AG09319 (cell line): ENCODE data around the gene PDLIM4.

Experiments
- DNase-seq: peaks from one replicate; pipeline ENCODE4 v3.0.0-alpha.2; 2010; ENCODE audit warnings: low read depth; ENCODE audit errors: extremely low read depth
- TF ChIP-seq, protein P1 (sequence below): IDR thresholded peaks from 2 replicates; pipeline ENCODE4 v1.5.1; 2011; ENCODE audit warnings: low read depth, mild to moderate bottlenecking, inconsistent platforms, low read length, moderate library complexity

The PDLIM4 gene

DNA sequence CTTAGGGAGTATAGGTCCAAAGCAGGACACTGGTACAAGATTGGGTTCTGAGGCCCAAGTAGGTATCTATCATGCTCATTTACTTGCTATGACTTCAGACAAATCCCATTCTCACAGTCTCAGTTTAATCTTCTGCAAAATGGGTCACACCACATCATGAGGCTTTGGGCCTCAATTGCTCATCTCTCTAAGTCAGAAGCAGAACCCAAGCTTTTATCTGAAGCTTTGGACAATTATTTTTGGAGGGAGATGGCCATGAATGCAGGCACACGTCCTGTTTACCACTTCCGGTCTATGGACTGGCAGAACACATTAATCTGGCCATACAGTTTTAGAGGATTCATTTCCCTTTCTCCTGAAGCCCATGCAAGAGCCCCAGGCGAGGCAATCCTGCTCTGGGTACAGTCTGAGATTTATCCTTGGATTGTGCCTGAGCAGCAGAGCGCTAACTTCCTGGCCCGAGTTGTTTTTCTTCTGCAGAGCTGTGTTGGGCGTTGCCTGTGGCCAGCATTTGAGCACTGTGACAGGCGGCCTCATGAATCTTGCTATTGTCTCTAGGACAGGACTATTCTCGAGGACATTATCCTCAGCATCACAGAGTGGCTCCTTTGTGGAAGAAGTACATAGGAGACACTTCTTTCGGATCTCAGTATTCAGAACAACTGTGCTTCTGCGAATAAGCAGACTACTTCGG is 52.8 kb downstream of the PDLIM4 start:
- TF ChIP-seq, protein P1, sequence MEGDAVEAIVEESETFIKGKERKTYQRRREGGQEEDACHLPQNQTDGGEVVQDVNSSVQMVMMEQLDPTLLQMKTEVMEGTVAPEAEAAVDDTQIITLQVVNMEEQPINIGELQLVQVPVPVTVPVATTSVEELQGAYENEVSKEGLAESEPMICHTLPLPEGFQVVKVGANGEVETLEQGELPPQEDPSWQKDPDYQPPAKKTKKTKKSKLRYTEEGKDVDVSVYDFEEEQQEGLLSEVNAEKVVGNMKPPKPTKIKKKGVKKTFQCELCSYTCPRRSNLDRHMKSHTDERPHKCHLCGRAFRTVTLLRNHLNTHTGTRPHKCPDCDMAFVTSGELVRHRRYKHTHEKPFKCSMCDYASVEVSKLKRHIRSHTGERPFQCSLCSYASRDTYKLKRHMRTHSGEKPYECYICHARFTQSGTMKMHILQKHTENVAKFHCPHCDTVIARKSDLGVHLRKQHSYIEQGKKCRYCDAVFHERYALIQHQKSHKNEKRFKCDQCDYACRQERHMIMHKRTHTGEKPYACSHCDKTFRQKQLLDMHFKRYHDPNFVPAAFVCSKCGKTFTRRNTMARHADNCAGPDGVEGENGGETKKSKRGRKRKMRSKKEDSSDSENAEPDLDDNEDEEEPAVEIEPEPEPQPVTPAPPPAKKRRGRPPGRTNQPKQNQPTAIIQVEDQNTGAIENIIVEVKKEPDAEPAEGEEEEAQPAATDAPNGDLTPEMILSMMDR, result no peak
- no peak for DNase-seq

DNA sequence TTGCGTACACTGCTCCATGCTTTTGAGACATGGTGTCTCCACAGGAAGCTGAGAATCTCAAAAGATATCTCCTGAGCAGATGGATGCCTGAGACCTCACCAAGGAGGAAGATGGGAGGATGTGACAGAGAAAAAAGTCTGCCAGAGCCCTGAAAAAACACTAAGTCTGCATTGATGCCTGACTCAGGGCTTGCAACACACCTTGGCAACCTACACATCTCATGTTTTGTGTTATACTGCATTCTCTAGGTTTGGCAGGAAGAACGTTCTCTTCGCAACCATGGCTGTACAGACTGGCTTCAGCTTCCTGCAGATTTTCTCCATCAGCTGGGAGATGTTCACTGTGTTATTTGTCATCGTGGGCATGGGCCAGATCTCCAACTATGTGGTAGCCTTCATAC is 55.9 kb downstream of the PDLIM4 start:
- peak; percentile 18 for DNase-seq

DNA sequence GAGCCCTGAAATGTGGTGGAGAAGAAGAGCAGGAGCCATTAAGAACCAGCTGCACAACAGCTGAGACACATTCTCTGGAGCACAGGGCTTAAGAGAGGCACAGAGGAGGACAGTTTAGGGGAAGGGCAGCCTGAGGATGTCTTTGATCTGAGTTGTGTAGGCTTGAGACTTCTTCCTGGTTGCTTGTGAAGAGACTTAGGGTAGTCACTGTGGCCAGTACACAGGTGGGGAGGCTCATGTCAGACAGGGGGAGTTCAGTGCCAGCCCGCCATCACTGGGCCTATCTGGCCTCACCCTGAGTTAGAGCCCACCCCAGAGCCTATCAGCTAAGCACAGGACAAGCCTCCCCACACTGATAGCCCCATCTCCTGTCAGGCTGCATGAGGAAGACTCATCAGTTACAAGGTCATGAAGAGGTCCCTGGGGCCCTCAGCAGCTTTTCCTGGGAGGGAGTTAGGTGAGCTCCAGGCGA is 56.5 kb downstream of the PDLIM4 start:
- TF ChIP-seq, protein P1, result no peak
- DNase-seq, result no peak

More for the DNA sequence above, 55.9 kb downstream of the PDLIM4 start:
- TF ChIP-seq, protein P1, result no peak

DNA sequence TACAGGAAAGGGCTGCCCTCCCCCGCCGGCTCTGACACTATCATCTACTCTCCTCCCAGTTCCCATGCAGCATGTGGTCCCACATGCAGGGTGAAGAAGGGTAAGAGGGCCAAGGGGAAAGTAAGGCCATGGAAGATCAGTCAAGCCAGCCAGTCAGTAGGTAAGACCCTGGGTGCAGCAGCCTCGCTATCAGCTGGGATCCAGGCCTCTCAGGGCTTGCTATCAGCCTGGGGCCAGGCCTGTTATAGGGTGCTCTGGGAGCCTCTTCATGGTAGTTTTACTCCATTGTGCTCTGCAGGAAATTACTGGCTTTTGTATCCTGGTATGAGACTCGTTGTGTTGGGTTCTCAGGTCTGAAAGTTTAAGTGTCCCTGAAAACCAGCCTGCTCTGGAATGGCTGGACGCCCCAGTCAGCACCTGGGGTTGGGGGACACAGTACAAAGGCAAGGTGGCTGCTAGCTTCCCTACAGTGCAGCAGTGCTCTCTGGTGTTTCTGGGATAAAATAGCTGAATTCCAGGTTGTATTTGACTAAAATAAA is 58.1 kb downstream of the PDLIM4 start:
- DNase-seq, result no peak
- TF ChIP-seq, protein P1, result no peak

DNA sequence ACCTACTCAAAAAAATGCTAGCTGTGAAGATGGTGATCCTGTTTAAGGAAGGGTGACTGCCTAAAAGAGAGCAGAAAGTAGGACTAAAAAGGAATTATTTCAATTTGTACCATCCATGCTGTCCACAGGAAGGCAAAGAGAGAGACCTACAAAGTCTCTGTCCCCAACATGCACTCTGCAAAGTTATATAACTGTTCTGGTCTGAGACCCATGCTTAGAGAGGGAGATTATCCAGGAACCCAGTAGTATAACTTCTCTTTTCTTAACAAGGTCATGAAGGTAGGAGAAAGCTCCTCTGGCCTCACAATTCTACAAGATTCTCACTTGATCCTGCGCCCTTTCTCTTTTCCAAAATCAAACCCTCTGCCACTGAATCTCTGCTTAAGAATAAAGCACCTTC is 62.5 kb downstream of the PDLIM4 start:
- DNase-seq, result no peak
- TF ChIP-seq, protein P1, result no peak

DNA sequence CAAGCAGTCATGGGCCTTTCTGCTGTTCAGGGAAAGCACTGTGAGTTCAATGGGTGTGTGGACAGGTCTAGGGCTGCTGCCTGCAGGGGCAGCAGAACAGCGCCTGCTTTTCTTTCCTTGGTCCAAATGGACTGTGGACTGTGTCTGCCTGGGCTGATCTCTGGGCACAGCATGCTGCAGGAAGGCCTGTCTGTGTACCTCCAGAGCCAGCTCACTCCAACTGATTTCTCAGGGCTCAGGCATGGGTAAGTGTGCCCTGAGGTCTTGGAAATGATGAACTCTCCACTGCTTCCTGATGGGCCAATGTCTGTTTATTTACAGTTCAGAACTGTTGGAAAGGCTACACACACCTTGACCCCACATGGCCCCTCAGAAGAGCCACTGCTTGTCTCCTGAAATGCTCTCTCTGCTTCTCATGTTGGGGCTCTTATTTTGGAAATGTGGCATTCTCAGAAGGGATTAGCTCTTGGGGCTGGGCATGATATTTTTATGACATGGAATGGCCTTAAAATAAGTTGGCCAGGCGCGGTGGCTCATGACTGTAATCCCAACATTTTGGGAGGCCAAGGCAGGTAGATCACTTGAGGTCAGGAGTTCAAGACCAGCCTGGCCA is 63.7 kb downstream of the PDLIM4 start:
- TF ChIP-seq, protein P1, result no peak
- no peak for DNase-seq

DNA sequence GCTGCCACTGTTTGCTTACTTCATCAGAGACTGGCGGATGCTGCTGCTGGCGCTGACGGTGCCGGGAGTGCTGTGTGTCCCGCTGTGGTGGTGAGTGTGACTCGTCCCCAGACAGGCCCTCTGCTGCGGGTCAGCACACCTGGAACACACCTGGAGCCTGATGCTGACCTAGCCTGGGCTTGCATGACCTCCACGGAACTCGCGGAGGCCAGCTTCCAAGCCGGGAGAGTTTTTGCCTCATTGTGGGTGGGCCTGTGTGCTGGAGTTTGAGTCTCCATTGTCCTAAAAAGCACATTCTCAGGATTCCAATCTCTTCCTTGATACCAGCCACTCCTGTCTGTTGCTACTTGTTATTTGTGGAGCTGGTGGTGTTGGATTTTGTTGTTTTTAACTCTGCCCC is 64.8 kb downstream of the PDLIM4 start:
- DNase-seq, result no peak
- TF ChIP-seq, protein P1, result no peak
